Stimulated activated naive CD8-positive, alpha-beta T cell treated with anti-CD3 and anti-CD28 coated beads, Interleukin-15, Interleukin-2, amounts not matched to agents 100 U/mL and 50 U/mL, for 24 hours (primary cell): ENCODE results near the gene EMP1.
A peak's percentile ranks its signal among the peaks of the same experiment; 100 is the strongest.

ENCODE experiments used
- ATAC-seq: fragments of 150-1000 bp; cut with Tn5 transposase; one replicate; pipeline ENCODE4 v1.10.0; 2021
- DNase-seq: peaks from one replicate; pipeline ENCODE4 v3.0.0; 2021

EMP1 gene

DNA sequence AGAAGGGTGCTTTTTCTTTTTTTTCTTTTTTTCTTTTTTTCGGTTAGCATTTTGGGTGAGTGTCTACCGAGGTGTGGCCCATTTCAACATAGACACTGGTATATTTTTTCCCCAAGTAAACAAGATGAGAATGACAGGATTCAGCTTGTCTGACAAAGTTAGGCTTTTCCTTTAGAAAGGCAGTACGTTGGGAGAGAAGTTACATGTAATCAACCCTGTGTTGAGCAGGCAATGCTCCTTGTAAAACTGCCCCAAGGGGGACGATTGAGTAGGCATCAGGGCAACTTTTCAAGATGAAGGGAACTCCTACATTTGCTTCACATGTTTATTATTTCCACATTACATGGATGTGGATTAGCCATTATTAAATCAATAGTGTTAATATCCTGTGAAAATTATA lies 1.7 kb downstream of the EMP1 start:
- DNase-seq (no peak), ATAC-seq (no peak)

DNA sequence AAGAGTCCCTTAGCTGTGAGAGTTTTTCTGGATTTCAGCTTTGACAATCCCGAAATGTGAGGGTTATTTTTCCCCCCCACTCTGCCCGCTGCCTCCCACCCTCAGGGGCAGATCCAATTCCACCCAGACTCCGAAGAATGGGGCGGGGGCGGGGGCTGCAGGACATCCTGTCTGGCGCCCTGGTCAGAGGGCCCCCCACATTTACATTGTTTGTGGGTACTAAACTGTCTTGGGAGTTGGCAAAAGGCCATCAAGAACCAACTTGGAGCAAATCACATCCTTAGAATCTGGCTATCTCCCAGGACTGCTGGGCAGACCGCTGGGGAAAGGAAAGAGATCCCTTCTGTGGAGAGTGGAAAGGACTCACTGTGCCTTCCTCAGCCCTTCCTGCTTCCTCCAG lies 2.4 kb downstream of the EMP1 start:
- ATAC-seq (no peak), DNase-seq (no peak)

DNA sequence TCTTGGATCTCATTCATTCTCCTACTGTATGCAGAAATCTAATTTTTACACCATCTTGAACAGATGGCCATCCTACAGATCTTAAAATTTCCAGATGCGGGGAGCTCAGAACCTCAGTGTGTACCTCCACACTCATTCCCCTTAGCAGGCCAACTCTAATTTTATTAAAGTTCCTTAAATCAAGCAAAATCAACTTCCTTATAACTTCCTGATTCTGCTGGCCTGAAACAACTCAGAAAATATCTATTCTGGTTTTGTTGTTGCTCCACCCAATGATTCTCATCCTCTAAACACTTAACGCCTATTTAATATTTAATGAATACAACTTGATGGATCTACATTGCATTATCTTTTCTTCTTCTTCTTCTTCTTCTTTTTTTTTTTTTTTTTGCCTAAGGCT lies 3.1 kb downstream of the EMP1 start:
- ATAC-seq (no peak), DNase-seq (no peak)

DNA sequence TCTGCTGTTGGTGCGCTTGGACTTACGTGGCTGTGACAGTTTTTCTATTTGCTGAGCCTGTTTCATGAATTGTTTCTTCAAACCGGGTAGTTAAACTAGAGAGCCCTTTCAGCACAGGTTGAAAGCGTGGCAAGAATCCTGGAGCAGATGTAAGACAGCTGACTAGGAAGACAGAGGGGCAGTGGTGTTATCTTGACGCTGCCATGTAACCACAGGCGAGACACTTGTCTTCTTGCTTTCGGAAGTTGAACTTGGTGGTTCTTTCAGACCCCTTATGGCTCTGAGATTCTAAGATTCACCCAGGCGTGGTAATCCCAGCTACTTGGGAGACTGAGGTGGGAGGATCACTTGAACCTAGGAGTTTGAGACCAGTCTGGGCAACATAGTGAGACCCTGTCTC lies 4.3 kb downstream of the EMP1 start:
- ATAC-seq, result no peak
- no peak for DNase-seq

DNA sequence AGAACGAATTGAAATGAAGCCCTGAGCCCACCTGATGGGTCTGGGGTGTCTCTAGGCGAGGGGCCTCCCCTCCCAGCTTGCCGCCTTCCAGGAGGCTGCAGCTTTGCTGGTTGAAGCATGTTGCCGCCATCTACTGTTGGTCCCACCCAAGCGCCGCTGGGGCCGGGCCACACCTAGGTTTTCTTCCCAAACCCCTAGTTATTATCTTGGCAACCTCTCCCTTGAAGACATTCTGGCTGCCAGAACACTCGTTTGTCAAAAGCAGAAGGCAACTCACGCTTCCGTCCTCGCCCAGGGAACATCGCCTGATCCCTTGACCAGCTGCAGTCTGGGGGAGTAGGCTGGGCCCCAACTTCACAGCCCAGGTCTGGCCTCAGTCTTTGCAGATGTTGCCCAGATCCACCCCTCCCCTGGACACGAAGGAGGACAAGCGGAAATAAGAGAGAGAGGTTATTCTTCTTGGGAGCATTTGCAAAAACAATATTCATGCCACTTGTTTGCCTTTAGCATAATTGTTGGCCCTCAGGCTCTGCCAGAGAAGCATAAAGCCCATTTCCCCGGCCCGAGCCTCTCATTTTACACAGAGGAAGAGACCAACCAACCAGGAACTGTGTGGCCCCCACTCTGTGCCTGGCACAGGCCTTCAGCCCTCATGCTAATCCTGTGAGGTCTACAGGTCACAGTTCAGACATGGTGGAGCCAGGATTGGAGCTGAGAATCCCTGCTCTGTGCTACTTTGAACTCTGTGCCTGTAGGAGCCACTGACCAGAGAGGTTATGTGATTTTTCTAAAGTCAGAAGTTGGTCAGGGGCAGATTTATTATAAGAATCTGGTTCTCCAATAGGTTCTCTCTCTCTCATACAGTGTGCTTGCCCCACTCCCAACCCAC lies 6.8 kb downstream of the EMP1 start:
- peak; percentile 35 for DNase-seq
- ATAC-seq, result no peak

DNA sequence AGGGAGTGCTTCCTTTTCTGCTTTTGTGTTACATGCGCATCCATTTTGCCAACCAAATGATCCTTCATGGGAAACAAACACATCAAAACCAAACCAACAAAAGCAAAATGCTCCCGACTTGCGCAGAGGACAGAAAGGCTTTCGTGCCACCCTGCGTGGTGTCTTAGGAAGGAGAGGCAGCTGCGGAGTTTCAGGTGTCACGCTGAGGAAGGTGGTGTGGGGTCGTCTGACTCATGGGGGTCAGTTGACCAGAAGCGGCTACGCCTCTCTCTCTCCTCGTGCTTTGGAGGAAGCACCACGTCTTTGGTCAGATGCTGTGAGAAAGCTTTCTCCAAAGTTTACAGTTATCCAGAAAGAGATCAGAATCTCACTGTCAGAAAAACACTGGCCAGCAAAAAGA lies 7.9 kb downstream of the EMP1 start:
- ATAC-seq (no peak), DNase-seq (no peak)

DNA sequence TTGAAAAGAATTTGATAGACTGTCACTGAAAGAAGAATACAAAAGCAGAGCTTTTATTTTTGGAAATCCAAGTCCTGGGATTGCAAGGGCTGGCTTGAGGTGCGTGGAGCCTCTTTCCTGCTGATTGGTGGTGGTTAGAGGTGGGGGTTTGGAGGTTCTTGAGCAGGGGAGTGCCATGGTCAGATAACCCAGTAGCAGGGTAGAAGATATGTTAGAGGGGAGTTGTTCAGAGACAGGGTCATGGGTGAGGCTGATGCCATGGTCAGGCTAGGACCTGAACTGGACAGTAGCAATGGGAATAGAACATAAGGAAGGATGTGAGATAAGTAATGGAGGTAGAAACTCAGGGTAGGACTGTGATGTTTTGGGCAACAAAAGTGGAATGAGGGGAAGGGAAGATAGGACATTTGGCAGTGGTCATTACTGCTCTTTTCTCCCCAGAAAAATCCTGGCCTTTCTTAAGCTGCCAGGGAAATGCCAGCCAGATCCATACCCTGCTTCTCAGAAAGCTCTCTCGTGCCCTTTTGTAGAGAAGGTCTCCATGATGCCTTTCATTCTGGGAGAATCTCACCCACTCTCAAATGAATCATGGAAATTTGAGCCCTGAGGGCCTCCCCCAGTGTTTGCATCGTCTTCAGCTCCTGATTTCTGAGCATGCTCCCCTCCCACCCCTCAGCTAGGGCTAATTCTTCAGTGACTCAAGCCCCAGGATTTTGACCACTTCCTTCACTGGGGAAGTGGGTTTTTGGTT lies 9.5 kb downstream of the EMP1 start:
- peak; percentile 78 for ATAC-seq
- DNase-seq, result peak; percentile 62

DNA sequence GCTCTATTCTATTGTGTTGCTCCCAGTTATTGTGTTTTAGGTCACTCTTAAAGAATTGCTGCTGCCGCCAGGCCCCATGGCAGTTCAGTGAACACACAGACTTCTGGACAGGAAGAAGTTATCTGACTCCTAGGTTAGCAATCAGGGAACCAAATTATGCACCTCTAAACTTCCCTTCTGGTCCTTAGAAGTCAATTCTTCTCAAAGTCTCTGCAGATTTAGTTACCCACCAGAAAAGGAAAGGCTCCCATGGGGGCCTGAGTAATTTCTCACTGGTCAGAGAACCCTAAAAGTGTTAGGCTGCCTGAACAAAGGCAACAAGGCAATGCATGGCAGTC lies 10.0 kb downstream of the EMP1 start:
- DNase-seq, result no peak

DNA sequence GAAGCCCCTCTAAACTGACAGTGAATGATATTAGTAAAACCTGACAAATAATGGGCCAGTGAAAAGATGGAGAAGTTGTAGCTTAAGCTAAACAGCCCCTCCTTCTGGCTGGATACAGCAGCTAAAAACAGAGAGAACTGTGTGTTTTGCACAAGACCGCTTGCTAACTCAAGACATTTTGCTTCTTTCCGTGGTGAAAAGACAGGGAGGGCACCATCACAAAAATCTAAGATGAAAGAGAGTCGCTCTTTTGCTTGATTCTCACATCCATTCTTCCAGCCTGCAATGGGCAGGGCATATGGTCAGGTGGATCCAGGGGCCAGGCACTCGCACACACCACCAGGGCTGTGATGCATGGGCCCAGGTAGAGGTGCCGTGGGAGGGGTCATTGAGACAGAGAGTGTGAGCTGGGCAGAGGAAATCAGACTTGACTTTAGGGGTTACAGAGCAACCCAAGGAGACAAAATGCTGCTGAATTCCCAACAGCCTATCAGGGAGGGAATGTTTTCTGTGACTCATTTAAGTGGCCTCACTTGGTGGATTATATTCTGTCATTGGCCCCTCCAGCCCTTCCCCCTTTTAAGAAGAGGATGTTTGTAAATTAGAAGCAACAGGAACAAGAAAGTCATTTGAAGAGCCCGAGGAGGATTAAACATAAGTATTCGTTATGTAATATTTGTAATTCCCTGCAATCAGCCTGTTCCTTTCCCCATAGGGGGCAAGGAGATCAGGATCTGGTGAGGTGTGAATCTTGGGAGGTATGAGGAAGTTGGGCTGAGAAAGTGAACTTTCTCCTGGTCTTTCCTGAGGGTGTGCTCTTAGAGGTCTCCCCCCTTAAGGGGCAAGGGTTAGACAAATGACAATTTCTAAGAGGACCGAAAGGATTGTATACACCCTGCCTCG lies 12.3 kb downstream of the EMP1 start:
- DNase-seq (no peak), ATAC-seq (no peak)

More for the DNA sequence above, 10.0 kb downstream of the EMP1 start:
- ATAC-seq, result no peak

DNA sequence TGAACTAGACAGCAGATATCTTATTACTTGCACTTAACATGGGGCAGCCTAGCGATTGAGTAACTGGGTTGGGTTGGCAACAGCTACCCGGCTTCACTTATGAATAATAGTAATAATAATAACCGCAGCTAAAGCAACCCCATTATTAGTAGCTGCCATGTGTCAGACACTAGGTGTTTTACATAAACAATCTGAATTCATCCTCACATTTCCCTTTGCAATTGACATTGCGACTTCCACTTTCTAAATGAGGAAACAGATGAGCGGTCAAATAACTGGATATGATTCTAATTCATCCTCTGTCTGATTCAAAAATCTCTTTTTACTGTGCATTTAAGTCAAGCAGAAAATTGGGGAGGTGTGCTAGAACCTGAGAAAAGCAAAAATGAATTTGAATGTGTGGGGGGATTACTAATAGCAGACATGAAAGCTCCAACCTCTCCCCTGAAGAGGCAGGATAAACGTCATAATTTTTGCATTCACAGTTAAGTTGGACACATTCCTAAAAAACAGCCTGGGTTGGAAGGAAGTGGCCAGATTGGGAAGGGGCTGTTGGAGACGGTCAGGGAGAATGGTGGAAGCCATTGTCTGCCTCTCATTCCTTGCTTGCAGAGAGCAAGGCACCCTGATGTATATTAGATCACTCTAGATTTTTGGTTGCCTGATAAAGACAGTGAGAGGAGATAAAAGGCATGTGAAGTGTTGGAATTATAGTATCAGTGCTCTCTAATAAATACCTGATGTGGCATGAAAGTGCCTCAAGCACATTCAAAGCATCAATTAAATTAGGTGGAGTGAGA lies 13.1 kb downstream of the EMP1 start:
- DNase-seq, result no peak
- no peak for ATAC-seq

DNA sequence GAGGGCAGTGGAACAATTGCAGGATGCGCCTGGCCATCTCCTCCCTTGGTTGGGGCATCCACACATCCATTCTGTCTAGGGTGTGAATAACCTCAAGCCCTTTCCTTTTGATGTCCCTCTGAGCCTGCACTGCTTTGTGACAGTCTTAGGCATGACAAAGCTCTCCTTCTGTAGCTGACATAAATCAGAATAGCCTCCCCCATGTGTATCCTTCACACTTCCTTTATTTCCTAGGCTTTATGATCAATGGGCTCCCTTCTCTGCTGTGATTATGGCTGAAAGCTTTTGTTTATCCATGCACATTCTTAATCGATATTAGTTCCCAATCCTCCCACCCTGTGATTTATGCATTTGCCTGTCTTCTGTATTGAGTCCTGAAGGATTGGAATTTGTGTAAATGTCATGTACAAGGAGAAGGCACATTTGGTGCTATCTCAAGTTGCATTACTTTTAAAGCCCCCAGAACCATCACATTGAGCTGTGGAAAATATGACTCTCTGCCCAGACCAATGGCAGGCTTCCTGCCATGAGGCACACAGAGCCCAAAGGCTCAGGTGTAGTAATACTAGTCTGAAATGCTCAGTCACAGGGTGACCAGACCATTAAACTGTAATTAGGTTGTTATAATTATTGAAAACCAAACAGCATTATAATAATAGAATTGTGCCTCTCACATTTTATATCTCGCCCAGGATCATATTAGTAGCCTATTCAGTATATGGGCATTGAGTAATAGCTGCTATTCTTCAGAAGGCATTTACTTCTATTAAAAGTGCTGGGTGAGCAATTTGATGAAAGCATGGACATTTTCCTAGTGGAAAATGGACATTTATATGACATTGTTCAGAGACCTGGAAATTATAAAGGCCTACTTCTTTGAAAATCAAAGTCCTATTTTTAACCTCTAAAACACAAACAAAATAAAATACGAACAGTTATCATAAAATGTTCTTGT lies 14.0 kb downstream of the EMP1 start:
- no peak for DNase-seq
- ATAC-seq, result peak; percentile 55

DNA sequence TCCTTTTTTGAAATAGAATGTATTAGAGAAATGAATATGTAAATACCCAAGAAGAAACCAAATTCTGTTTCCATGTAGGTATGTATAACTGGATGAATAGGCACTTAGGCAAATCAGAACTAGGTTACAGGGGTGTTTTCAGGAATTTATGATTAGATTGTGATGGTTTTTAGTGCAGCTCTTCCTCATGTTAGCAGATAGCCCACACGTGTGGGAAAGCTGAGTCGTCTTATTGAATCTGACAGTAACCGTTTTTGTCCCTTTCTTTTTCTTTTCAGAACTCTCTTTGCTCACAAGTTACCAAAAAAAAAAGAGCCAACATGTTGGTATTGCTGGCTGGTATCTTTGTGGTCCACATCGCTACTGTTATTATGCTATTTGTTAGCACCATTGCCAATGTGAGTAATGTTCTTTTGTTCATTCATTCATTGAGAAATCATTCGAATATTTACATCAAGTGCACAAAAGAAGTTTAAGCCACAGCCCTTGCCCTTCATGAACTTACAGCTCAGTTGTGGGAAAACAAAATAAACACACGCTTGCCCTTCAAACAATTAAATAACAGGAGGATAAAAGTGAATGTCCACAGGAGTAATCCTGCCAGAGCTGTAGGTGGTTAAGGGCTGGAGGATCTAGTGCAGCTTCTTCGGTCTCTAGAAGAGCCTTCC lies 14.8 kb downstream of the EMP1 start:
- DNase-seq (no peak), ATAC-seq (no peak)

DNA sequence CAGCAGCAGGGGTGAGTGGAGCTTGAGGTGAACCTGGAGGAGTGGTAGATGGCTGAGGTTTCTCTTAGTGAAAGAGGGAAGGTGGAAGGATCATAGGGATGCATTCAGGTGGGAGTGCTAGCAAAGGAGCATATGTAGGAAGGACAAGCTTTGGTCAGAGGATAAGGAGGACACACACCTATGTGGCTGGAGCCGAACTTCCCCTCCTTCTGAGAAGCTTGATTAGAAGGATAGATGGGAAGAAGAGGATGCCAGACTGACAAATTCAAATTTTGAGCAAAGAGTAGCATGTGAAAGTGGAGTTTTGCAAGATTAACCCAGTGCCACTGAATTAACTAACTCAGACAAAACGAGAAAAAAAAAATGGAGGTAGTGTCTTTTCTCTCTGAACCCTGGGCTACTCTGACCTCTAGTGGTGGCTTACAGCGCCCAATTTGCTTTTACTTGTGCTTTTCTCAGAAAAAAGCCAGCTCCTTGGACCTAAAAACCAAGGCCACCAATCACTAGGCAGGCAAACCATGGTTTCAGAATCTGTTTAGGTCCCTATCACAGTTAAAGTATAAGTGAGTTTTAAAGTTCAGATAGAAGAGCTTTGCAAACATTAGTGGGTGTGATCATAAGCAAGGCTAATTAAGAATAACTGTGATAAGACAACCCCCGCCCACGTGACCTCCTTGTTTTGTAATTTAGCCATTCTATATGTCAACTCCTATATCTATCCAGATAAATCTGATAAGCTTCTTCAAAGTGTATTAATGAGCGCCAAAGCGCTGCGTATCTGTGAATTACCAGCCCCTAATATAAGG lies 15.5 kb downstream of the EMP1 start:
- DNase-seq, result peak; percentile 69
- ATAC-seq, result peak; percentile 21

DNA sequence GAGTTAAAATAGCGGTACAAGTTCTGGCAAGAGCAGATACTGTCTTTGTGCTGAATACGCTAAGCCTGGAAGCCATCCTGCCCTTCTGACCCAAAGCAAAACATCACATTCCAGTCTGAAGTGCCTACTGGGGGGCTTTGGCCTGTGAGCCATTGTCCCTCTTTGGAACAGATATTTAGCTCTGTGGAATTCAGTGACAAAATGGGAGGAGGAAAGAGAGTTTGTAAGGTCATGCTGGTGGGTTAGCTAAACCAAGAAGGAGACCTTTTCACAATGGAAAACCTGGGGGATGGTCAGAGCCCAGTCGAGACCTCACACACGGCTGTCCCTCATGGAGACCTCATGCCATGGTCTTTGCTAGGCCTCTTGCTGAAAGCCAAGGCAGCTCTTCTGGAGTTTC lies 18.5 kb downstream of the EMP1 start:
- no peak for DNase-seq
- ATAC-seq, result no peak

DNA sequence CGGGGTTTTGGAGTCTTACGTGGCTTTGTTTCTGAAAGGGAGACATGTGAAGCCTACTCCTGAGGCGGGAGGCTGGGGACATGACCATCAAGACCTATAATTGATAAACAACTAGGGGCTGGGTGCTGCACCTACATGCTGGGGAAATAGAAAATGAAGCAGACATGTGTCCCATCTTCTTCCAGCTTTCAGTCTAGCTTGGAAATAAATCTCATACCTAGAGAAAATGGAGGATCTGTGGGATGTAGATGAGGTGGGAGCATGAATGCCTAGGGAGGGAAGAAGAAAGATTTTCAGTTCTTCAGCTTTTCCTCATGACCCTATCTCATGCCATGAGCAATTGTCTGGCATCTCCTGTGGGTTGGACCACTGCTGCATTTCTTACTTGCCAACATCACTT lies 22.1 kb downstream of the EMP1 start:
- DNase-seq, result no peak
- no peak for ATAC-seq

DNA sequence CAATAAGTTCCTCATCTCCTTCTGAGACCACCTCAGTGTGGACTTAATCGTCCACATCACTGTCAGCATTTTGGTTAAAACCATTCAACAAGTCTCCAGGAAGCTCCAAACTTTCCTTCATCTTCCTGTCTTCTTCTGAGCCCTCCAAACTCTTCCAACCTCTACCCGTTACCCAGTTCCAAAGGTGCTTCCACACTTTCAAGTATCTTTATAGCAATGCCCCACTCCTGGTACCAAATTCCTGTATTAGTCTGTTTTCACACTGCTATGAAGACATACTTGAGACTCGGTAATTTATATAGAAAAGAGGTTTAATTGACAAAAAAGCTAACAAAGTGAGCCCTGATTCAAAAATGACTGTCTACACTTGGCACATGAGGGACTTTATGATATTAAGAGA lies 22.8 kb downstream of the EMP1 start:
- DNase-seq (no peak), ATAC-seq (no peak)

DNA sequence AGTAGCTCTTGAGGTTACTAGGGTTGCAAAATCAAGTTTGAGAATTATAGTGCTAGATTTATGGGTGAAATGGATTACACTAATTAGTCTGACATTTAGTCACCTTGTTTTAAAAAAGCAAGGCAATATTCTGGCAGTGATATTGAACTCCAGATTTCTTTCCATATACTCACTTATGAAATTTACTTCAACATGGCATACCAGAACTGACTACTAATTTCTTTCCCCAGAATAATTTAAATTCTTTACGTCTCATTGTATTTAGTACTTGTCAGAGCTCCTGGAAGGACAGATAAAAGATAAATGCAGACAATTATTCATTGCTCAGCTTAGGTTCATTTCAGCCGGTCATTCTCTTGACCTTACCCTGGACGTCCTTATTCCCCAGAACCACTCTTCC lies 24.3 kb downstream of the EMP1 start:
- ATAC-seq, result no peak

DNA sequence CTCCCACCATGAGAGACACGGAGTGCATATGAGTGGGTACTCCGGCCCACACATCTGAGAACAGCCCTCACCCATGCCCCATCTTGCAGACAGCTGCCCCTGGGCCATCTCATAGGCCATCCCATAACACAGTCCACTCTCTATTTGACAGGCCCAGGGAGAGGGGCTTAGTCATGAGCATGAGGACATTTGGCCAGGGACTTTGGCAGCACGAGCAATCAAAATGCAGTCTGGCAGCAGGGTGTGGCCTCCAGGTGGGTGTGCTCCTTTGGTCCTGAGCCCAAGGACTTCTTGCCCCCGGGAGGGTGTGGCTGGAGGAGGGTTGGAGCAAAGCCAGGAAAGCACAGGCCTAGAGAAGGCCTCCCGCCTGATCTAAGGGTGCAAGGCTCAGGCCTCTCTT lies 25.6 kb downstream of the EMP1 start:
- no peak for DNase-seq
- ATAC-seq, result no peak

More for the DNA sequence above, 24.3 kb downstream of the EMP1 start:
- no peak for DNase-seq

DNA sequence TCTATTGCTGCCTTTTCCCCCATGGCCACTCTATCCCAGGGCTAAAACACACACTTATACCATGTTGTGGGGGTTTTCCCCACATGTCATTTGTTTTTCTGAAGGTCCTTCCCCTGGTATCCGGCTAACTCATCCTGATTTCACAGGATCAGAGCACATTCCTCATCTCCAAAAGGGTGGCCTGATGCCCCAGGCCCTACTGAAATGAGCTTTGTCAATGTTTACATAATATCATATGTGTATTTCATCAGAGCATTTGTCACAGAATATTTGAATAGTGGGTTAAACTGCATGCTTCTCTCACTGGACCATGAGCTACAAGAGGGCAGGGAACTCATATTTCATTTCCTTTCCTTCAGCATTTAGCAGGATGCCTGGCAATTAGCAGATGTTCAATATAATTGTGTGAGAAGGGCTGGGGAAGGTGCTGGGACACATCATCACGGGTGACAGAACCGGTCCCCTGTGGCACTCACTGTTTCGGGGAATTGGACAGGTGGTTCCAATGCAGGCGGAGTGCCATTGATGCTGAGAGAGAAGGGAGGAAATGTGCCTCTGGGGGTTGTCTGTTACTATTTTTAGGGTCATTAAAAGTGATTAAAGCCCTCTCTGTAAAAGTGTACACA lies 26.8 kb downstream of the EMP1 start:
- DNase-seq (no peak), ATAC-seq (no peak)
